ENCODE measurements around the gene TRABD2A.
A peak's percentile ranks its signal among the peaks of the same experiment; 100 is the strongest.

GRCh38 chr2:84858123-84858522 lies 22.8 kb downstream of the TRABD2A start:
- TF ChIP-seq CTCF (IDR thresholded peaks at IDR 0.05; ENCODE audit: insufficient read depth, low read length, poor library complexity, severe bottlenecking) (peak; percentile 12), EZH2phosphoT487 (conservative IDR thresholded peaks at IDR 0.05; ENCODE audit: low read length) (no peak)
